Liver (tissue), 9 donors: ENCODE measurements around the gene ACP4. TPM values are rescaled to one million over a fixed set of nuclear protein-coding genes. Genes with fewer than 3 reads are reported as not detected.

Experiments
- DNase-seq: peaks from one replicate; pipeline ENCODE4 v3.0.0-alpha.2; 2017; ENCODE audit warnings: low spot score
- H3K27ac ChIP-seq, 2 donors: one replicate each; pipeline ENCODE4 v1.7.0; 2013; ENCODE audit warnings: inconsistent platforms in 2 of 2, low read length in 2 of 2, control low read depth in 1 of 2, low read depth in 1 of 2, mild to moderate bottlenecking in 1 of 2
- H3K27me3 ChIP-seq, 4 donors: one replicate each; pipeline versions ENCODE4 v1.6.1 to v1.7.0; 2013; ENCODE audit warnings: low read length in 3 of 4, inconsistent platforms in 1 of 4, mild to moderate bottlenecking in 1 of 4, moderate library complexity in 1 of 4; ENCODE audit not compliant: control insufficient read depth in 4 of 4, insufficient read depth in 4 of 4
- H3K36me3 ChIP-seq, 4 donors: one replicate each; pipeline versions ENCODE4 v1.6.1 to v1.7.0; 2013; ENCODE audit warnings: low read length in 3 of 4, mild to moderate bottlenecking in 3 of 4, low read depth in 1 of 4, moderate library complexity in 1 of 4; ENCODE audit not compliant: control insufficient read depth in 4 of 4, insufficient read depth in 3 of 4
- H3K4me1 ChIP-seq, 4 donors: one replicate each; pipeline versions ENCODE4 v1.6.1 to v1.7.0; 2013; ENCODE audit warnings: low read length in 3 of 4, mild to moderate bottlenecking in 3 of 4, moderate library complexity in 1 of 4; ENCODE audit not compliant: control insufficient read depth in 4 of 4, insufficient read depth in 4 of 4
- H3K4me3 ChIP-seq, 3 donors: one replicate each; pipeline versions ENCODE4 v1.6.1 to v1.7.0; 2013; ENCODE audit warnings: low read length in 3 of 3, control low read depth in 1 of 3, low read depth in 1 of 3, mild to moderate bottlenecking in 1 of 3
- H3K9ac ChIP-seq, 2 donors: one replicate each; pipeline ENCODE4 v1.7.0; 2013; ENCODE audit warnings: low read length in 2 of 2, mild to moderate bottlenecking in 2 of 2, moderate library complexity in 2 of 2, control low read depth in 1 of 2, low read depth in 1 of 2
- H3K9me3 ChIP-seq, 4 donors: one replicate each; pipeline versions ENCODE4 v1.6.1 to v1.7.0; 2013; ENCODE audit warnings: low read length in 3 of 4; ENCODE audit not compliant: control insufficient read depth in 4 of 4
- ATF3 ChIP-seq: IDR thresholded peaks from 2 replicates; pipeline ENCODE4 v1.6.1; 2016; ENCODE audit warnings: antibody characterized with exemption
- CTCF ChIP-seq: fragments of 150-350 bp; IDR thresholded peaks from 2 replicates; pipeline ENCODE4 v1.5.1; 2017; ENCODE audit warnings: improper control_type of control experiment, low read depth, low read length; ENCODE audit not compliant: missing input control
- EGR1 ChIP-seq, 2 donors: IDR thresholded peaks; 2 replicates each; pipeline ENCODE4 v1.6.1; 2016 to 2018; ENCODE audit warnings: antibody characterized with exemption in 2 of 2, low read depth in 2 of 2
- FOXA1 ChIP-seq: IDR thresholded peaks from 2 replicates; pipeline ENCODE4 v1.6.1; 2016; ENCODE audit warnings: antibody characterized with exemption
- FOXA2 ChIP-seq: IDR thresholded peaks from 2 replicates; pipeline ENCODE4 v1.6.1; 2016; ENCODE audit warnings: antibody characterized with exemption
- GABPA ChIP-seq, 2 donors: IDR thresholded peaks in 1 of 2; conservative IDR thresholded peaks in 1 of 2; 2 replicates each; pipeline ENCODE4 v1.6.1; 2016; ENCODE audit warnings: antibody characterized with exemption in 2 of 2, mild to moderate bottlenecking in 1 of 2, moderate library complexity in 1 of 2
- HNF4A ChIP-seq, 2 donors: conservative IDR thresholded peaks; 2 replicates each; pipeline ENCODE4 v1.6.1; 2016; ENCODE audit warnings: antibody characterized with exemption in 2 of 2, mild to moderate bottlenecking in 2 of 2
- HNF4G ChIP-seq: IDR thresholded peaks from 2 replicates; pipeline ENCODE4 v1.6.1; 2016; ENCODE audit warnings: antibody characterized with exemption
- JUND ChIP-seq, 2 donors: IDR thresholded peaks; 2 replicates each; pipeline ENCODE4 v1.6.1; 2016; ENCODE audit warnings: antibody characterized with exemption in 2 of 2
- NR2F2 ChIP-seq: IDR thresholded peaks from 2 replicates; pipeline ENCODE4 v1.6.1; 2016; ENCODE audit warnings: antibody characterized with exemption
- RAD21 ChIP-seq, 2 donors: IDR thresholded peaks; 2 replicates each; pipeline ENCODE4 v1.6.1; 2016; ENCODE audit warnings: antibody characterized with exemption in 2 of 2, mild to moderate bottlenecking in 2 of 2
- REST ChIP-seq: IDR thresholded peaks from 2 replicates; pipeline ENCODE4 v1.6.1; 2016; ENCODE audit warnings: antibody characterized with exemption, mild to moderate bottlenecking
- RXRA ChIP-seq, 2 donors: IDR thresholded peaks; 2 replicates each; pipeline ENCODE4 v1.6.1; 2017 to 2018; ENCODE audit warnings: antibody characterized with exemption in 2 of 2, mild to moderate bottlenecking in 1 of 2
- SP1 ChIP-seq: IDR thresholded peaks from 2 replicates; pipeline ENCODE4 v1.6.1; 2018; ENCODE audit warnings: antibody characterized with exemption, mild to moderate bottlenecking
- YY1 ChIP-seq: IDR thresholded peaks from 2 replicates; pipeline ENCODE4 v1.6.1; 2016; ENCODE audit warnings: antibody characterized with exemption, mild to moderate bottlenecking
- ZBTB33 ChIP-seq: IDR thresholded peaks from 2 replicates; pipeline ENCODE4 v1.6.1; 2016; ENCODE audit warnings: antibody characterized with exemption
- WGBS: extraction: QIAGEN DNeasy Blood & Tissue Kit; methylation state at CpG from one replicate; pipeline ENCODE4 v1.1.7; 2013; 5-methylcytosine and 5-hydroxymethylcytosine counted together
- polyA plus RNA-seq, 2 donors: library from polyadenylated mRNA; stranded (reverse) in 1 of 2; unstranded in 1 of 2; fragments of 200-250 nt in 1 of 2; fragments of >200 nt in 1 of 2; fragmentation: Nextera tagmentation in 1 of 2; extraction: Ambion mirVana in 1 of 2; gene quantifications; one replicate each; pipeline versions ENCODE4 v1.2.1 to v1.2.3, GENCODE V29; 2013 to 2015
- total RNA-seq, 2 donors: library from RNA; depleted of rRNA; stranded (reverse); fragments of >200 nt; gene quantifications; one replicate each; pipeline ENCODE4 v1.2.3, GENCODE V29; 2014
- donor health status: healthy.
- donor health status: healthy.
- donor health status: healthy.
- donor health status: healthy.
- donor health status: healthy.

ACP4 gene
- total and polyA plus RNA-seq, 4 donors, result 0.06 to 0.19 TPM; not detected in 2

- Histone ChIP-seq H3K9ac (no peak overlapping the region), H3K27me3 (no peaks in the 10 kb centered on the region), H3K9me3 (no peaks in the 10 kb centered on the region), H3K4me3 (no peak overlapping the region), H3K36me3 (peaks cover 6 to 22% (median 7%) of the 10 kb centered on the region in 4 donors), H3K27ac (no peak overlapping the region), H3K4me1 (no peaks in the 10 kb centered on the region)
- WGBS, result 70% methylated on average over 11 of the region's 11 CpGs
- TF ChIP-seq RAD21 (IDR thresholded peaks at IDR 0.05) (no peak), CTCF (no peak), REST (no peak), ZBTB33 (no peak), FOXA2 (no peak), HNF4G (no peak), NR2F2 (no peak), JUND (IDR thresholded peaks at IDR 0.05) (no peak), FOXA1 (no peak), ATF3 (no peak), RXRA (IDR thresholded peaks at IDR 0.05) (no peak), SP1 (no peak), YY1 (no peak), GABPA (IDR thresholded peaks at IDR 0.05 in 1 of 2, conservative IDR thresholded peaks at IDR 0.05 in 1 of 2) (no peak), EGR1 (IDR thresholded peaks at IDR 0.05; ENCODE audit: low read depth in 2 of 2) (no peak), HNF4A (conservative IDR thresholded peaks at IDR 0.05) (no peak)
- DNase-seq, result no peak
These were observed 3.4 kb downstream of the ACP4 start for GRCh38 chr19:50793558-50794065.
